Measurements from ENCODE around the gene SLC17A1.

GRCh38 chr6:25746968-25747367 lies 84.9 kb downstream of the SLC17A1 start:
- TF ChIP-seq CTCF (IDR thresholded peaks at IDR 0.05) (no peak), POLR2A (IDR thresholded peaks at IDR 0.05; ENCODE audit: low read depth) (no peak), POLR2AphosphoS5 (IDR thresholded peaks at IDR 0.05) (no peak), EP300 (IDR thresholded peaks at IDR 0.05) (no peak)

All from esophagus muscularis mucosa (tissue), 4 donors.